ENCODE data around the gene ACSF3.
"Not testable (repeated sequence)": the region's sequence is repeated elsewhere in the genome, so short reads cannot be mapped to it uniquely, and the experiment has no call there.

Gene ACSF3

GRCh38 chr16:89183975-89184676 is 90.5 kb downstream of the ACSF3 start:
- H3K27me3 ChIP-seq (ENCODE audit: insufficient read depth, low read length), result peaks cover 3% of the 10 kb centered on the region; the same call in 1 of the 2 replicates
- TF ChIP-seq CTCF (IDR thresholded peaks at IDR 0.05; ENCODE audit: low read length), result no peak
- TF ChIP-seq EZH2 (IDR thresholded peaks at IDR 0.05; ENCODE audit: borderline replicate concordance, low read length), result no peak

GRCh38 chr16:89184677-89184932 is 91.0 kb downstream of the ACSF3 start:
- H3K4me1 ChIP-seq (ENCODE audit: insufficient read depth, low read length, severe bottlenecking), result no peaks in the 10 kb centered on the region
- 0 out of 2 replicates have a peak, but pooled peaks cover 3% of the 10 kb centered on the region for H3K27me3 ChIP-seq (ENCODE audit: insufficient read depth, low read length)
- H3K79me2 ChIP-seq (ENCODE audit: insufficient read depth, low read length), result no peaks in the 10 kb centered on the region
- no peak overlapping the region for H2AFZ ChIP-seq (ENCODE audit: low read length)
- 0 out of 2 replicates have a peak, but pooled peaks cover 2% of the 10 kb centered on the region for H3F3A ChIP-seq (ENCODE audit: insufficient read depth, low read length)
- no peaks in the 10 kb centered on the region for H3K9me2 ChIP-seq (ENCODE audit: low read depth, low read length)
- no peak overlapping the region for H3K4me2 ChIP-seq (ENCODE audit: low read length)
- H3K36me3 ChIP-seq (ENCODE audit: insufficient read depth, low read length), result no peaks in the 10 kb centered on the region
- H3K27ac ChIP-seq (ENCODE audit: low read depth, low read length, poor library complexity, severe bottlenecking), result no peak overlapping the region
- no peak for TF ChIP-seq CTCF (IDR thresholded peaks at IDR 0.05; ENCODE audit: low read length)
- no peak for TF ChIP-seq EZH2 (IDR thresholded peaks at IDR 0.05; ENCODE audit: borderline replicate concordance, low read length)
- no peaks in the 10 kb centered on the region for H4K20me1 ChIP-seq (ENCODE audit: insufficient read depth, low read length)
- no peaks in the 10 kb centered on the region for H3K9me3 ChIP-seq (ENCODE audit: low read length)
- no peak overlapping the region for H3K4me3 ChIP-seq (ENCODE audit: low read depth, low read length, poor library complexity, severe bottlenecking)
- no peak overlapping the region for H3K9ac ChIP-seq (ENCODE audit: low read length)

More at GRCh38 chr16:89183975-89184676, 90.5 kb downstream of the ACSF3 start:
- Histone ChIP-seq H3K4me2 (ENCODE audit: low read length) (no peak overlapping the region), H3K4me1 (ENCODE audit: insufficient read depth, low read length, severe bottlenecking) (no peaks in the 10 kb centered on the region), H4K20me1 (ENCODE audit: insufficient read depth, low read length) (no peaks in the 10 kb centered on the region), H3F3A (ENCODE audit: insufficient read depth, low read length) (no peaks in the 10 kb centered on the region), H3K9me2 (ENCODE audit: low read depth, low read length) (no peaks in the 10 kb centered on the region), H3K27ac (ENCODE audit: low read depth, low read length, poor library complexity, severe bottlenecking) (no peak overlapping the region), H3K36me3 (ENCODE audit: insufficient read depth, low read length) (no peaks in the 10 kb centered on the region), H3K9me3 (ENCODE audit: low read length) (no peaks in the 10 kb centered on the region), H3K9ac (ENCODE audit: low read length) (no peak overlapping the region), H3K79me2 (ENCODE audit: insufficient read depth, low read length) (no peaks in the 10 kb centered on the region), H2AFZ (ENCODE audit: low read length) (no peak overlapping the region), H3K4me3 (ENCODE audit: low read depth, low read length, poor library complexity, severe bottlenecking) (no peak overlapping the region)

DNA sequence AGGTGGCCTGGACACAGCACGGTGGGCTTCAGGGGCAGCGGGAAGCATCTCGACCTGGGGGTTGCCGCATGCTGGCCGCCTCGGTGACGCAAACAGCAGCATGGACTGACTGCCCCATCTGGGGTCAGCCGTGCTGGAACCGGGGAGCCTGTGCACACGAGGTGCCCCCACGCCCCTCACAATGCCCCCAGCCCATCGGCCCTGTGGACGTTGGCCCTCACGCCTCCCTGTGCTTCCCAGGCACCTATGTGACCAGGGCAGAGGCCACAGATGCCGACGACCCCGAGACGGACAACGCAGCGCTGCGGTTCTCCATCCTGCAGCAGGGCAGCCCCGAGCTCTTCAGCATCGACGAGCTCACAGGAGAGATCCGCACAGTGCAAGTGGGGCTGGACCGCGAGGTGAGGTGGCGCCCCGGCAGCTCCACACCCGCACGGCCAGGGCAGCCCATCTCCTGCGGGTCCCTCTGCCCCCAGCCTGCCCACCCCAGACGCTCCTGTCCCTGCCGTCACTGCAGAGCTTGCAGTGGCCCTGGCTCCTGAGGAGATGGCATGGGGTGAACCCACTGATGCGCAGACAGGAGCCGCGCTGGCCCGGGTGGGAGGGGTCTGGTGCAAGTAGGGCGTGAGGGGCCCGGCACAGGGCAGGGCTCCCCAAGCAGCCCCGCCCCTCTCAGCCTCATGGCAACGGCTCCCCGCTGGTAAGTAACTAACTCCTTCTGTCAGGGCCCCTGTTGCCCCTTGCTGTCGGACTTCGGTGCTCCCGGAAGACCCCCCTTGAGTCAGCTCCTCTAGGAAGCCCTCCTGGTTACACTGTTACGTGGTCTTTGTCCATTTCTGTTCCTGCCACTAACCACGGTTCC is 91.5 kb downstream of the ACSF3 start:
- H2AFZ ChIP-seq (ENCODE audit: low read length), result no peak overlapping the region
- no peaks in the 10 kb centered on the region for H3K9me3 ChIP-seq (ENCODE audit: low read length)
- TF ChIP-seq EZH2 (IDR thresholded peaks at IDR 0.05; ENCODE audit: borderline replicate concordance, low read length), result no peak
- TF ChIP-seq CTCF (IDR thresholded peaks at IDR 0.05; ENCODE audit: low read length), result no peak
- H3K4me1 ChIP-seq (ENCODE audit: insufficient read depth, low read length, severe bottlenecking), result no peaks in the 10 kb centered on the region
- H4K20me1 ChIP-seq (ENCODE audit: insufficient read depth, low read length), result no peaks in the 10 kb centered on the region
- H3K4me2 ChIP-seq (ENCODE audit: low read length), result no peak overlapping the region
- 0 out of 2 replicates have a peak, but pooled peaks cover 6% of the 10 kb centered on the region for H3F3A ChIP-seq (ENCODE audit: insufficient read depth, low read length)
- no peak overlapping the region for H3K9ac ChIP-seq (ENCODE audit: low read length)
- no peak overlapping the region for H3K4me3 ChIP-seq (ENCODE audit: low read depth, low read length, poor library complexity, severe bottlenecking)
- H3K36me3 ChIP-seq (ENCODE audit: insufficient read depth, low read length), result no peaks in the 10 kb centered on the region
- H3K9me2 ChIP-seq (ENCODE audit: low read depth, low read length), result no peaks in the 10 kb centered on the region
- H3K79me2 ChIP-seq (ENCODE audit: insufficient read depth, low read length), result no peaks in the 10 kb centered on the region
- H3K27ac ChIP-seq (ENCODE audit: low read depth, low read length, poor library complexity, severe bottlenecking), result no peak overlapping the region
- 0 out of 2 replicates have a peak, but pooled peaks cover 6% of the 10 kb centered on the region for H3K27me3 ChIP-seq (ENCODE audit: insufficient read depth, low read length)

GRCh38 chr16:89185887-89186592 is 92.4 kb downstream of the ACSF3 start:
- H3K9me3 ChIP-seq (ENCODE audit: low read length); H3F3A ChIP-seq (ENCODE audit: insufficient read depth, low read length); H4K20me1 ChIP-seq (ENCODE audit: insufficient read depth, low read length); H3K79me2 ChIP-seq (ENCODE audit: insufficient read depth, low read length); H2AFZ ChIP-seq (ENCODE audit: low read length); H3K36me3 ChIP-seq (ENCODE audit: insufficient read depth, low read length); H3K9me2 ChIP-seq (ENCODE audit: low read depth, low read length); H3K4me2 ChIP-seq (ENCODE audit: low read length); H3K9ac ChIP-seq (ENCODE audit: low read length); H3K27me3 ChIP-seq (ENCODE audit: insufficient read depth, low read length); H3K4me3 ChIP-seq (ENCODE audit: low read depth, low read length, poor library complexity, severe bottlenecking); H3K4me1 ChIP-seq (ENCODE audit: insufficient read depth, low read length, severe bottlenecking); H3K27ac ChIP-seq (ENCODE audit: low read depth, low read length, poor library complexity, severe bottlenecking): not testable (repeated sequence)

GRCh38 chr16:89186593-89187031 is 93.0 kb downstream of the ACSF3 start:
- 0 out of 2 replicates have a peak, but pooled peaks cover 10% of the 10 kb centered on the region for H3K27me3 ChIP-seq (ENCODE audit: insufficient read depth, low read length)
- not testable (repeated sequence) for H4K20me1 ChIP-seq (ENCODE audit: insufficient read depth, low read length); H3K9me3 ChIP-seq (ENCODE audit: low read length); H2AFZ ChIP-seq (ENCODE audit: low read length); H3K79me2 ChIP-seq (ENCODE audit: insufficient read depth, low read length); H3K4me3 ChIP-seq (ENCODE audit: low read depth, low read length, poor library complexity, severe bottlenecking); H3K9me2 ChIP-seq (ENCODE audit: low read depth, low read length); H3K27ac ChIP-seq (ENCODE audit: low read depth, low read length, poor library complexity, severe bottlenecking); H3K4me1 ChIP-seq (ENCODE audit: insufficient read depth, low read length, severe bottlenecking); H3F3A ChIP-seq (ENCODE audit: insufficient read depth, low read length); H3K9ac ChIP-seq (ENCODE audit: low read length); H3K36me3 ChIP-seq (ENCODE audit: insufficient read depth, low read length); H3K4me2 ChIP-seq (ENCODE audit: low read length)

Data from OCI-LY1 (cell line).